ENCODE data around the gene NME4. TPM values are rescaled to one million over a fixed set of nuclear protein-coding genes. Genes with fewer than 3 reads are reported as not detected.

The NME4 gene
- polyA plus RNA-seq, 3 donors = 26.7 to 31.4 (median 26.9) TPM

DNA sequence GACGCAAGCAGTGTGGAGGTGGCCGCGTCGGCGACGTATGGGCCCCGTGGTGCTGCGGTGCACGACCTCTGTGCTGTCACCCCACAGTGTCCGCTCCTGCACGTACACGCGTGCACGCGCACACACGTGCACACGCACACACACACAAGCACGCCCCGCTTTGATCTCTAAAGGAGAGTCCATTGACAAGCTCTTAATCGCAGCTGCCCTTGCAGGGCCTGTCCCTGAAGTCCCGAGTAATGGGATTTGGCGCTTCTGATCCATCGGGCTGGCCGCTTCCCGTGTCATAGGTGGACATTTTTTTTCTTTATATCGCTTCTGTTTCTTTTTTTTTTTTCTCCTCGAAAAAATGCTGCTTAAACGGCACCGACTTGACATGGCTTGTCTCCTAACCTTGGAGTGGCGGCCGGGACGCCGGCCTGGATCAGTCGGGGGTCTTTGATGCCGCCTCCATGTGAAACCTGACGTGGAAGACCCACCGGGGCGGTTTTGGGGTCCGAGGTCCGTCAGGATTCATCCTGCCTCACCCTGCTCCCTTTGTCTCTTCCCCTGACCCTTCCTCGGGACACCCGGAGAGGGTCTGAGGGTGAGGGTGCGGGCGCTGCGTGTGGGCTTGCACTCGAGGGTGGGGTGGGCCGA lies 36.2 kb upstream of the NME4 start:
- no peak overlapping the region for H3K4me3 ChIP-seq (replicated peaks in 1 of 3; ENCODE audit: low read depth in 2 of 3, low read length in 3 of 3)
- DNase-seq = no peak
- peaks cover 5 to 25% (median 14%) of the 10 kb centered on the region in 3 donors for H3K27me3 Mint-ChIP-seq (ENCODE audit: low read depth in 3 of 3)
- no peaks in the 10 kb centered on the region for H3K79me2 ChIP-seq (ENCODE audit: insufficient read depth, low read length)
- H3K27me3 ChIP-seq (ENCODE audit: control insufficient read depth in 2 of 2, insufficient read depth in 2 of 2, low read length in 2 of 2) = no peaks in the 10 kb centered on the region
- H2AFZ ChIP-seq (ENCODE audit: insufficient read depth, low read depth, low read length, poor library complexity, severe bottlenecking) = no peak overlapping the region
- H3K27ac Mint-ChIP-seq = no peak overlapping the region
- 97% methylated on average over 38 of the region's 47 CpGs for WGBS (ENCODE audit: insufficient coverage)
- H3K4me2 ChIP-seq (replicated peaks; ENCODE audit: extremely low read depth, low read length, poor library complexity, severe bottlenecking) = no peak overlapping the region
- TF ChIP-seq, protein P1, sequence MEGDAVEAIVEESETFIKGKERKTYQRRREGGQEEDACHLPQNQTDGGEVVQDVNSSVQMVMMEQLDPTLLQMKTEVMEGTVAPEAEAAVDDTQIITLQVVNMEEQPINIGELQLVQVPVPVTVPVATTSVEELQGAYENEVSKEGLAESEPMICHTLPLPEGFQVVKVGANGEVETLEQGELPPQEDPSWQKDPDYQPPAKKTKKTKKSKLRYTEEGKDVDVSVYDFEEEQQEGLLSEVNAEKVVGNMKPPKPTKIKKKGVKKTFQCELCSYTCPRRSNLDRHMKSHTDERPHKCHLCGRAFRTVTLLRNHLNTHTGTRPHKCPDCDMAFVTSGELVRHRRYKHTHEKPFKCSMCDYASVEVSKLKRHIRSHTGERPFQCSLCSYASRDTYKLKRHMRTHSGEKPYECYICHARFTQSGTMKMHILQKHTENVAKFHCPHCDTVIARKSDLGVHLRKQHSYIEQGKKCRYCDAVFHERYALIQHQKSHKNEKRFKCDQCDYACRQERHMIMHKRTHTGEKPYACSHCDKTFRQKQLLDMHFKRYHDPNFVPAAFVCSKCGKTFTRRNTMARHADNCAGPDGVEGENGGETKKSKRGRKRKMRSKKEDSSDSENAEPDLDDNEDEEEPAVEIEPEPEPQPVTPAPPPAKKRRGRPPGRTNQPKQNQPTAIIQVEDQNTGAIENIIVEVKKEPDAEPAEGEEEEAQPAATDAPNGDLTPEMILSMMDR (IDR thresholded peaks at IDR 0.05) = no peak
- intact Hi-C loops (cut with micrococcal nuclease) = loop anchor here (5.0 kb wide), 1 partner anchor 254 kb away; no protein-coding TSS in a partner anchor
- no peak overlapping the region for H3K27ac ChIP-seq (ENCODE audit: low read depth in 1 of 2, low read length in 2 of 2)
- peaks cover 6 to 8% of the 10 kb centered on the region in 2 donors for H3K4me1 ChIP-seq (ENCODE audit: control insufficient read depth in 1 of 2, insufficient read depth in 2 of 2, low read length in 2 of 2)
- H3K4me1 Mint-ChIP-seq = peaks cover 6% of the 10 kb centered on the region
- H3K9me3 ChIP-seq (replicated peaks in 1 of 2; ENCODE audit: control insufficient read depth in 1 of 2, insufficient read depth in 1 of 2, low read length in 2 of 2) = no peaks in the 10 kb centered on the region
- H3K36me3 Mint-ChIP-seq = no peaks in the 10 kb centered on the region
- no peaks in the 10 kb centered on the region for H3K36me3 ChIP-seq (replicated peaks in 1 of 2; ENCODE audit: control insufficient read depth in 1 of 2, insufficient read depth in 2 of 2, low read length in 2 of 2)
- H3K9ac ChIP-seq (ENCODE audit: insufficient read depth, low read length, poor library complexity, severe bottlenecking) = no peak overlapping the region
- no peaks in the 10 kb centered on the region for H3K9me3 Mint-ChIP-seq
- no peak overlapping the region for H3K4me3 Mint-ChIP-seq
- no peaks in the 10 kb centered on the region for H4K20me1 ChIP-seq (ENCODE audit: insufficient read depth, low read length)

DNA sequence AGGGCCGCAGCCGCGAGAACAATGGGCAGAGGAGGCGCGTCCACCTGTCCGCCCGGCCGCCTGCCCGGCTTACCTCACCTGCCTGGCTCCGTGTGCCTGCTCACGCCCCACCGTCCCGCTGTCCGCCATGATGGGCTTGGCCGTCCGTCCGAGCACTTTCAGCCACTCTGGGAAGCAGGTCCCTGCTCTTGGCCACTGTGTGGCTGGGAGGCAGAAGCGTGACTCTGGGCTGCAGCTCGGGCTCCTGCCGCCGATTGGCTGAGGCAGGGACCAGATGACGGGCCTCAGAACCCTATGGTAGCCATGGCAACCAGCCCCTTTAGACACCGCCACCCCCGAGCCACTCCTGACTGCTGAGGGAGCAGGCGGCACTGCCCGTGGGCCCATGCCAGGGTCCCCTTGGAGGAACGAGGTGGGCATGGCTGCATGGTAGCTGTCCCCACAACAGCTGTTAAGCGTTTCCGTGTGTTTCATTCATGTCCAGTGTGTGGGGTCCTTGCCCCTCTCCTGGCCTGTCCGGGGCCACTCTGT lies 35.6 kb upstream of the NME4 start:
- intact Hi-C loops (cut with micrococcal nuclease) = loop anchor here (5.0 kb wide), 1 partner anchor 254 kb away; no protein-coding TSS in a partner anchor
- H3K36me3 Mint-ChIP-seq = peaks cover 0 to 3% of the 10 kb centered on the region in 2 donors
- WGBS (ENCODE audit: insufficient coverage) = 91% methylated on average over 30 of the region's 30 CpGs

More for the DNA sequence above, 35.6 kb upstream of the NME4 start:
- Mint-ChIP-seq H3K4me1 (peaks cover 6% of the 10 kb centered on the region), H3K27ac (no peak overlapping the region), H3K4me3 (no peak overlapping the region), H3K9me3 (no peaks in the 10 kb centered on the region), H3K27me3 (ENCODE audit: low read depth in 3 of 3) (peaks cover 5 to 25% (median 11%) of the 10 kb centered on the region in 3 donors)
- Histone ChIP-seq H3K9me3 (replicated peaks in 1 of 2; ENCODE audit: control insufficient read depth in 1 of 2, insufficient read depth in 1 of 2, low read length in 2 of 2) (no peaks in the 10 kb centered on the region), H3K27ac (ENCODE audit: low read depth in 1 of 2, low read length in 2 of 2) (no peak overlapping the region), H3K27me3 (ENCODE audit: control insufficient read depth in 2 of 2, insufficient read depth in 2 of 2, low read length in 2 of 2) (no peaks in the 10 kb centered on the region), H3K36me3 (replicated peaks in 1 of 2; ENCODE audit: control insufficient read depth in 1 of 2, insufficient read depth in 2 of 2, low read length in 2 of 2) (peaks cover 0 to 4% of the 10 kb centered on the region in 2 donors), H4K20me1 (ENCODE audit: insufficient read depth, low read length) (no peaks in the 10 kb centered on the region), H2AFZ (ENCODE audit: insufficient read depth, low read depth, low read length, poor library complexity, severe bottlenecking) (no peak overlapping the region), H3K4me2 (replicated peaks; ENCODE audit: extremely low read depth, low read length, poor library complexity, severe bottlenecking) (no peak overlapping the region), H3K79me2 (ENCODE audit: insufficient read depth, low read length) (no peaks in the 10 kb centered on the region), H3K9ac (ENCODE audit: insufficient read depth, low read length, poor library complexity, severe bottlenecking) (no peak overlapping the region), H3K4me1 (ENCODE audit: control insufficient read depth in 1 of 2, insufficient read depth in 2 of 2, low read length in 2 of 2) (peaks cover 6 to 8% of the 10 kb centered on the region in 2 donors), H3K4me3 (replicated peaks in 1 of 3; ENCODE audit: low read depth in 2 of 3, low read length in 3 of 3) (no peak overlapping the region)
- TF ChIP-seq, protein P1 (IDR thresholded peaks at IDR 0.05) = no peak
- DNase-seq = no peak

Measured in CD14-positive monocyte (primary cell).